OCI-LY7 (cell line): ENCODE results near the gene MRFAP1L1. TPM values are rescaled to one million over a fixed set of nuclear protein-coding genes. Genes with fewer than 3 reads are reported as not detected.
A peak's percentile ranks its signal among the peaks of the same experiment; 100 is the strongest.

Source experiments
- BruUV-seq: library from RNA; stranded (reverse); fragments of 400-500 nt; replicated peaks from 2 replicates; lab custom pipeline; 2021; lab: Mats Ljungman, UMichigan
- CTCF ChIA-PET: fragments of 300-600 bp; sonication (Branson Sonifier 250); formaldehyde crosslinking; loops from one replicate; lab custom pipeline; 2022; ENCODE audit warnings: antibody characterized with exemption; ENCODE audit not compliant: unreplicated experiment; lab: Charles Lee
- POLR2A ChIA-PET: fragments of 300-600 bp; sonication (Branson Sonifier 250); formaldehyde crosslinking; loops from one replicate; lab custom pipeline; 2022; ENCODE audit warnings: antibody characterized with exemption; lab: Charles Lee
- DNase-seq: peaks from one replicate; pipeline ENCODE4 v3.0.0-alpha.2; 2015; ENCODE audit warnings: low spot score
- H2AFZ ChIP-seq: fragments of 200-600 bp; sonication (generic), shearing (Covaris generic); 2 replicates; pipeline ENCODE4 v1.6.1; 2014; ENCODE audit warnings: mild to moderate bottlenecking, antibody characterized with exemption, low read length, moderate library complexity
- H3K27ac ChIP-seq: fragments of 200-600 bp; sonication (generic); 2 replicates; pipeline ENCODE4 v1.5.1; 2014; ENCODE audit warnings: mixed run types, low read depth, mild to moderate bottlenecking, moderate library complexity, low read length, inconsistent platforms; ENCODE audit not compliant: poor library complexity, severe bottlenecking
- H3K36me3 ChIP-seq: fragments of 200-600 bp; sonication (generic); 2 replicates; pipeline ENCODE4 v1.6.1; 2014; ENCODE audit warnings: mild to moderate bottlenecking, antibody characterized with exemption, low read length, moderate library complexity, mixed read lengths; ENCODE audit not compliant: insufficient read depth
- H3K4me1 ChIP-seq: fragments of 200-600 bp; sonication (generic); 2 replicates; pipeline ENCODE4 v1.5.1; 2014; ENCODE audit warnings: mild to moderate bottlenecking, low read length; ENCODE audit not compliant: insufficient read depth, poor library complexity, severe bottlenecking
- H3K4me2 ChIP-seq: fragments of 200-600 bp; sonication (generic); 2 replicates; pipeline ENCODE4 v1.6.1; 2014; ENCODE audit warnings: mild to moderate bottlenecking, low read length
- H3K4me3 ChIP-seq: fragments of 200-600 bp; sonication (generic); 2 replicates; pipeline ENCODE4 v1.5.1; 2014; ENCODE audit warnings: mild to moderate bottlenecking, low read depth, low read length; ENCODE audit not compliant: poor library complexity, severe bottlenecking
- H3K79me2 ChIP-seq: fragments of 200-600 bp; sonication (generic); 2 replicates; pipeline ENCODE4 v1.6.1; 2016; ENCODE audit warnings: low read depth, mild to moderate bottlenecking, low read length, moderate library complexity, mixed read lengths; ENCODE audit not compliant: insufficient read depth
- H3K9me2 ChIP-seq: fragments of 200-600 bp; sonication (generic); 2 replicates; pipeline ENCODE4 v1.6.1; 2016; ENCODE audit warnings: mild to moderate bottlenecking, low read length, mixed read lengths; ENCODE audit not compliant: insufficient read depth
- H3K9me3 ChIP-seq: fragments of 200-600 bp; sonication (generic); 2 replicates; pipeline ENCODE4 v1.6.1; 2014; ENCODE audit warnings: mild to moderate bottlenecking, mixed run types, low read length, mixed read lengths
- H4K20me1 ChIP-seq: fragments of 200-600 bp; sonication (generic); 2 replicates; pipeline ENCODE4 v1.6.1; 2014; ENCODE audit warnings: mild to moderate bottlenecking, antibody characterized with exemption, low read length, moderate library complexity, mixed read lengths; ENCODE audit not compliant: insufficient read depth
- CTCF ChIP-seq: fragments of 200-600 bp; sonication (generic); conservative IDR thresholded peaks from 2 replicates; pipeline ENCODE4 v1.5.1; 2014; ENCODE audit warnings: mild to moderate bottlenecking, antibody characterized with exemption, low read length, moderate library complexity, mixed read lengths
- EZH2phosphoT487 ChIP-seq: fragments of 200-600 bp; sonication (generic); IDR thresholded peaks from 2 replicates; pipeline ENCODE4 v1.6.1; 2018; ENCODE audit warnings: low read depth, borderline replicate concordance, mild to moderate bottlenecking, mixed run types, antibody characterized with exemption, low read length, moderate library complexity, mixed read lengths
- intact Hi-C: fragments of 100-400 bp; cut with micrococcal nuclease; formaldehyde crosslinking; loops from one replicate; pipeline ENCODE4 v1.10.0; 2022; ENCODE audit not compliant: unreplicated experiment
- total RNA-seq, 2 experiments: library from RNA; depleted of rRNA in 1 of 2; stranded (reverse); fragments of >200 nt in 1 of 2; shearing (Covaris generic) in 1 of 2; gene quantifications; 2 replicates each; pipeline ENCODE4 v1.2.3, GENCODE V29; 2014 to 2022

MRFAP1L1 gene
- total RNA-seq, 2 experiments from 2014 or later = 49.3 to 50.5 TPM

- no peak overlapping the region for H3K27ac ChIP-seq
- H3K79me2 ChIP-seq = peaks cover 25% of the 10 kb centered on the region
- no peaks in the 10 kb centered on the region for H3K36me3 ChIP-seq
- no peaks in the 10 kb centered on the region for H3K9me3 ChIP-seq
- POLR2A ChIA-PET = interaction anchor here (0.6 to 2.7 kb wide), 6 partner anchors 17 to 349 kb away, joined by 3 to 12 read pairs (median 6); partner anchors contain the start of genes GRPEL1 and MRFAP1
- H2AFZ ChIP-seq = no peak overlapping the region
- H3K4me1 ChIP-seq = peaks cover 21% of the 10 kb centered on the region
- DNase-seq = no peak
- BruUV-seq = no TSS peak
- H4K20me1 ChIP-seq = no peaks in the 10 kb centered on the region; the same call in 1 of the 2 replicates
- TF ChIP-seq CTCF (no peak), EZH2phosphoT487 (no peak)
- intact Hi-C loops = no loop called here
- CTCF ChIA-PET = interaction anchor here (0.7 to 1.2 kb wide), 2 partner anchors 45 to 154 kb away, joined by 3 to 5 read pairs; a partner anchor contains a TSS
- H3K4me3 ChIP-seq = no peak overlapping the region
- no peaks in the 10 kb centered on the region for H3K9me2 ChIP-seq
- no peak overlapping the region for H3K4me2 ChIP-seq
Measured at GRCh38 chr4:6718932-6719610, 9.4 kb upstream of the MRFAP1L1 start.

- Histone ChIP-seq H4K20me1 (no peaks in the 10 kb centered on the region; the same call in 1 of the 2 replicates), H3K27ac (peak overlapping the region; percentile 38), H3K9me3 (no peaks in the 10 kb centered on the region), H3K4me2 (peak overlapping the region; percentile 81), H3K4me3 (peak overlapping the region; percentile 77), H3K9me2 (no peaks in the 10 kb centered on the region), H3K36me3 (no peaks in the 10 kb centered on the region), H3K79me2 (peaks cover 25% of the 10 kb centered on the region), H2AFZ (no peak overlapping the region), H3K4me1 (peaks cover 21% of the 10 kb centered on the region)
- no peak for TF ChIP-seq CTCF
- TF ChIP-seq EZH2phosphoT487 = no peak
- TSS peak; percentile 82 for BruUV-seq
- intact Hi-C loops = loop anchor here (1.0 to 2.0 kb wide), 3 partner anchors 42 to 351 kb away; partner anchors contain the start of genes GRPEL1 and MRFAP1
- DNase-seq = peak; percentile 24
- ChIA-PET POLR2A (interaction anchor here (0.6 to 2.7 kb wide), 19 partner anchors 9 to 351 kb away, joined by 3 to 12 read pairs (median 3); partner anchors contain the start of genes MAN2B2, MRFAP1 and TBC1D14), CTCF (interaction anchor here (0.6 to 1.0 kb wide), 3 partner anchors 43 to 354 kb away, joined by 3 to 4 read pairs (median 3); a partner anchor contains a TSS)
Measured at GRCh38 chr4:6716958-6717655, 7.4 kb upstream of the MRFAP1L1 start.
